GM23338 (cell line): ENCODE results near the gene SKA1. TPM values are rescaled to one million over a fixed set of nuclear protein-coding genes. Genes with fewer than 3 reads are reported as not detected.

Experiments
- ATAC-seq: fragments of 200-7000 bp; cut with Tn5 transposase; 3 replicates; pipeline ENCODE4 v1.9.1; 2020
- DNase-seq: peaks from one replicate; pipeline ENCODE4 v3.0.0-alpha.2; 2015; ENCODE audit warnings: low spot score
- H2AFZ ChIP-seq: fragments of 200-600 bp; sonication (generic); 2 replicates; pipeline ENCODE4 v1.8.0; 2016; ENCODE audit warnings: antibody characterized with exemption, mild to moderate bottlenecking, moderate library complexity
- H3F3A ChIP-seq: fragments of 200-600 bp; sonication (generic); replicated peaks from 2 replicates; pipeline ENCODE4 v1.8.0; 2017; ENCODE audit warnings: antibody characterized with exemption, mixed run types, low read depth
- H3K27ac ChIP-seq: fragments of 200-600 bp; sonication (generic); 2 replicates; pipeline ENCODE4 v1.6.1; 2016; ENCODE audit warnings: low read depth
- H3K27me3 ChIP-seq: fragments of 200-600 bp; sonication (generic); 2 replicates; pipeline ENCODE4 v1.8.0; 2016; ENCODE audit warnings: mild to moderate bottlenecking, mixed run types, moderate library complexity; ENCODE audit not compliant: insufficient read depth
- H3K36me3 ChIP-seq: fragments of 200-600 bp; sonication (generic); 2 replicates; pipeline ENCODE4 v1.8.0; 2016; ENCODE audit warnings: mild to moderate bottlenecking; ENCODE audit not compliant: insufficient read depth
- H3K4me1 ChIP-seq: fragments of 200-600 bp; sonication (generic); 2 replicates; pipeline ENCODE4 v1.8.0; 2016; ENCODE audit warnings: mild to moderate bottlenecking, moderate library complexity; ENCODE audit not compliant: insufficient read depth
- H3K4me2 ChIP-seq: fragments of 200-600 bp; sonication (generic); 2 replicates; pipeline ENCODE4 v1.7.1; 2017; ENCODE audit warnings: mixed run types
- H3K4me3 ChIP-seq: fragments of 200-600 bp; sonication (generic); 2 replicates; pipeline ENCODE4 v1.6.1; 2016; ENCODE audit warnings: mixed run types
- H3K79me2 ChIP-seq: fragments of 200-600 bp; sonication (generic); replicated peaks from 2 replicates; pipeline ENCODE4 v1.8.0; 2017; ENCODE audit warnings: mild to moderate bottlenecking; ENCODE audit not compliant: insufficient read depth
- H3K9me2 ChIP-seq: fragments of 200-600 bp; sonication (generic); 2 replicates; pipeline ENCODE4 v1.8.0; 2017; ENCODE audit not compliant: insufficient read depth
- H4K20me1 ChIP-seq: fragments of 200-600 bp; sonication (generic); replicated peaks from 2 replicates; pipeline ENCODE4 v1.8.0; 2017; ENCODE audit warnings: mild to moderate bottlenecking; ENCODE audit not compliant: insufficient read depth
- H3K27ac Mint-ChIP-seq: 2 replicates; pipeline ENCODE4 v1.8.0; 2020; ENCODE audit warnings: inconsistent platforms, mild to moderate bottlenecking, moderate library complexity, mixed read lengths
- H3K27me3 Mint-ChIP-seq: 3 replicates; pipeline ENCODE4 v1.8.0; 2022; ENCODE audit warnings: low read depth, mild to moderate bottlenecking, moderate library complexity, mixed read lengths, inconsistent platforms; ENCODE audit not compliant: insufficient read depth, poor library complexity
- H3K36me3 Mint-ChIP-seq: 3 replicates; pipeline ENCODE4 v1.8.0; 2021; ENCODE audit warnings: low read depth, mild to moderate bottlenecking, inconsistent platforms, moderate library complexity, mixed read lengths
- H3K4me1 Mint-ChIP-seq: 3 replicates; pipeline ENCODE4 v1.8.0; 2020; ENCODE audit warnings: mild to moderate bottlenecking, inconsistent platforms, mixed read lengths
- H3K4me3 Mint-ChIP-seq: 3 replicates; pipeline ENCODE4 v1.8.0; 2021; ENCODE audit warnings: moderate library complexity, mild to moderate bottlenecking, inconsistent platforms, mixed read lengths
- H3K9me3 Mint-ChIP-seq: 3 replicates; pipeline ENCODE4 v1.8.0; 2020; ENCODE audit warnings: moderate library complexity, mild to moderate bottlenecking, inconsistent platforms, mixed read lengths
- CREB1 ChIP-seq: fragments of 250-450 bp; sonication (Bioruptor Pico); IDR thresholded peaks from 2 replicates; pipeline ENCODE4 v1.5.0; 2020; ENCODE audit warnings: low read depth, mild to moderate bottlenecking, moderate library complexity
- CTCF ChIP-seq, 2 experiments: fragments of 200-600 bp in 1 of 2; sonication (generic) in 1 of 2; conservative IDR thresholded peaks; 2 replicates each; pipeline versions ENCODE4 v1.5.1 to v1.6.1; 2016 to 2017; ENCODE audit warnings: antibody characterized with exemption in 2 of 2, low read depth in 2 of 2, mild to moderate bottlenecking in 2 of 2, moderate library complexity in 1 of 2
- ETS1 ChIP-seq: IDR thresholded peaks from 2 replicates; pipeline ENCODE4 v1.6.1; 2016; ENCODE audit warnings: antibody characterized with exemption
- EZH2 ChIP-seq: fragments of 200-600 bp; sonication (generic); IDR thresholded peaks from one replicate; pipeline ENCODE4 v1.8.0; 2017; ENCODE audit warnings: antibody characterized with exemption, mild to moderate bottlenecking, low read depth; ENCODE audit not compliant: unreplicated experiment
- EZH2phosphoT487 ChIP-seq: fragments of 200-600 bp; sonication (generic); IDR thresholded peaks from one replicate; pipeline ENCODE4 v1.8.1; 2018; ENCODE audit warnings: antibody characterized with exemption; ENCODE audit not compliant: unreplicated experiment
- NANOG ChIP-seq: IDR thresholded peaks from 2 replicates; pipeline ENCODE4 v1.6.1; 2016; ENCODE audit warnings: antibody characterized with exemption, borderline replicate concordance
- POLR2AphosphoS5 ChIP-seq: IDR thresholded peaks from 2 replicates; pipeline ENCODE4 v1.6.1; 2016; ENCODE audit warnings: antibody characterized with exemption, low read depth
- REST ChIP-seq: IDR thresholded peaks from one replicate; pipeline ENCODE4 v1.6.1; 2018; ENCODE audit warnings: antibody characterized with exemption; ENCODE audit not compliant: unreplicated experiment
- STAT1 ChIP-seq: IDR thresholded peaks from one replicate; pipeline ENCODE4 v1.6.1; 2016; ENCODE audit warnings: antibody characterized with exemption; ENCODE audit not compliant: unreplicated experiment
- ZNF114 ChIP-seq: fragments of 250-450 bp; sonication (Bioruptor Pico); IDR thresholded peaks from 2 replicates; pipeline ENCODE4 v1.5.0; 2020; ENCODE audit warnings: mild to moderate bottlenecking, moderate library complexity
- ZNF331 ChIP-seq: fragments of 250-450 bp; sonication (Bioruptor Pico); IDR thresholded peaks from 2 replicates; pipeline ENCODE4 v1.5.0; 2020; ENCODE audit warnings: low read depth, mild to moderate bottlenecking, moderate library complexity
- ZNF462 ChIP-seq: fragments of 250-450 bp; sonication (Bioruptor Pico); IDR thresholded peaks from 2 replicates; pipeline ENCODE4 v1.5.0; 2020; ENCODE audit warnings: mild to moderate bottlenecking, moderate library complexity
- polyA plus RNA-seq: library from polyadenylated mRNA; unstranded; fragments of >200 nt; fragmentation: Nextera tagmentation; extraction: Ambion mirVana; gene quantifications from 2 replicates; pipeline ENCODE4 v1.2.1, GENCODE V29; 2016
- total RNA-seq: library from RNA; depleted of rRNA; stranded (reverse); fragments of >200 nt; shearing (Covaris generic); gene quantifications from 2 replicates; pipeline ENCODE4 v1.2.3, GENCODE V29; 2014

The SKA1 gene
- total and polyA plus RNA-seq, 2 experiments from 2014 or later = 14.2 to 25.1 TPM

GRCh38 chr18:50398947-50399346 lies 24.1 kb downstream of the SKA1 start (continued):
- TF ChIP-seq STAT1 (no peak), ETS1 (no peak), ZNF331 (CRISPR knock-in tag) (no peak), POLR2AphosphoS5 (no peak), ZNF114 (CRISPR knock-in tag) (no peak)

GRCh38 chr18:50399582-50399981 lies 24.7 kb downstream of the SKA1 start:
- Histone ChIP-seq H3K4me2 (peak overlapping the region; percentile 70), H3K36me3 (no peaks in the 10 kb centered on the region), H3K9me2 (no peaks in the 10 kb centered on the region), H3K4me3 (no peak overlapping the region), H3K4me1 (peaks cover 48% of the 10 kb centered on the region), H2AFZ (no peak overlapping the region), H4K20me1 (no peaks in the 10 kb centered on the region), H3K79me2 (no peaks in the 10 kb centered on the region), H3K27me3 (no peaks in the 10 kb centered on the region), H3K27ac (no peak overlapping the region), H3F3A (peaks cover 5% of the 10 kb centered on the region; the same call in 1 of the 2 replicates)
- Mint-ChIP-seq H3K9me3 (no peaks in the 10 kb centered on the region), H3K36me3 (peaks cover 5% of the 10 kb centered on the region; the same call in 1 of the 3 replicates), H3K27ac (no peak overlapping the region), H3K4me3 (no peak overlapping the region), H3K4me1 (peaks cover 70% of the 10 kb centered on the region), H3K27me3 (peaks cover 20% of the 10 kb centered on the region)
- no peak for ATAC-seq
- DNase-seq = no peak
- TF ChIP-seq CTCF (conservative IDR thresholded peaks at IDR 0.05; ENCODE audit: low read depth in 2 of 2) (no peak), NANOG (no peak), ZNF462 (no peak), POLR2AphosphoS5 (no peak), STAT1 (no peak), REST (no peak), EZH2phosphoT487 (no peak), ZNF114 (CRISPR knock-in tag) (no peak), CREB1 (CRISPR knock-in tag) (no peak), EZH2 (no peak)
